K562 (cell line): ENCODE results near the gene EMC9. TPM values are rescaled to one million over a fixed set of nuclear protein-coding genes. Genes with fewer than 3 reads are reported as not detected.

Experiments
- ARID4B ChIP-seq: sonication (generic); formaldehyde crosslinking; IDR thresholded peaks from 2 replicates; pipeline ENCODE4 v1.8.0; 2022; ENCODE audit warnings: mild to moderate bottlenecking, missing genetic modification reagents
- ASH1L ChIP-seq: fragments of 450-650 bp; IDR thresholded peaks from 2 replicates; pipeline ENCODE4 v1.6.1; 2018; ENCODE audit warnings: borderline replicate concordance, mild to moderate bottlenecking, low read depth; ENCODE audit not compliant: partially characterized antibody
- CEBPB ChIP-seq: fragments of 450-650 bp; IDR thresholded peaks from 2 replicates; pipeline ENCODE4 v1.6.1; 2016; ENCODE audit warnings: missing genetic modification characterization, missing compliant biosample characterization
- CEBPZ ChIP-seq: fragments of 150-350 bp; IDR thresholded peaks from 2 replicates; pipeline ENCODE4 v1.6.1; 2014; ENCODE audit warnings: low read depth, mild to moderate bottlenecking, low read length, borderline replicate concordance
- CSDE1 ChIP-seq, 2 experiments: fragments of 450-650 bp; IDR thresholded peaks; 2 replicates each; pipeline ENCODE4 v1.6.1; 2016; ENCODE audit warnings: mild to moderate bottlenecking in 1 of 2
- HDAC1 ChIP-seq, 2 experiments: fragments of 450-650 bp; IDR thresholded peaks; 2 replicates each; pipeline ENCODE4 v1.6.1; 2016 to 2017; ENCODE audit warnings: inconsistent platforms in 1 of 2, mild to moderate bottlenecking in 1 of 2, moderate library complexity in 1 of 2
- IRF2 ChIP-seq: sonication (generic); formaldehyde crosslinking; IDR thresholded peaks from 2 replicates; pipeline ENCODE4 v1.8.1; 2022; ENCODE audit warnings: mild to moderate bottlenecking, missing genetic modification reagents
- MAZ ChIP-seq, 2 experiments: fragments of 450-650 bp in 1 of 2; sonication (generic) in 1 of 2; formaldehyde crosslinking; IDR thresholded peaks in 1 of 2; conservative IDR thresholded peaks in 1 of 2; 2 replicates each; pipeline versions ENCODE4 v1.4.0 to v1.5.0; 2020; ENCODE audit warnings: mild to moderate bottlenecking in 1 of 2, missing genetic modification reagents in 1 of 2
- NCOA4 ChIP-seq: fragments of 450-650 bp; IDR thresholded peaks from 2 replicates; pipeline ENCODE4 v1.6.1; 2018; ENCODE audit warnings: mild to moderate bottlenecking; ENCODE audit not compliant: partially characterized antibody
- SIN3B ChIP-seq: fragments of 450-650 bp; IDR thresholded peaks from 2 replicates; pipeline ENCODE4 v1.6.1; 2017; ENCODE audit warnings: low read depth, mild to moderate bottlenecking, moderate library complexity
- VEZF1 ChIP-seq: fragments of 200-800 bp; sonication (Bioruptor generic); IDR thresholded peaks from 2 replicates; pipeline ENCODE4 v1.6.1; 2017; ENCODE audit warnings: missing genetic modification characterization, missing compliant biosample characterization
- ZFP30 ChIP-seq: fragments of 250-450 bp; sonication (Bioruptor Pico); IDR thresholded peaks from 2 replicates; pipeline ENCODE4 v1.8.0; 2022; ENCODE audit warnings: moderate library complexity, mild to moderate bottlenecking, inconsistent platforms, borderline replicate concordance
- ZNF143 ChIP-seq: sonication (generic); formaldehyde crosslinking; IDR thresholded peaks from 2 replicates; pipeline ENCODE4 v1.9.0; 2022; ENCODE audit warnings: mild to moderate bottlenecking, missing genetic modification reagents
- polyA plus RNA-seq, 8 experiments: library from polyadenylated mRNA; depleted of rRNA in 4 of 8; stranded (reverse) in 5 of 8; unstranded in 3 of 8; fragments of >200 nt; fragmentation: Nextera tagmentation in 2 of 8; fragmentation: Illumina TruSeq in 1 of 8; extraction: Ambion mirVana in 2 of 8; extraction: Trizol in 1 of 8; gene quantifications; 2 replicates each; pipeline versions ENCODE4 v1.2.1 to v1.2.3, GENCODE V29; 2011 to 2014; ENCODE audit warnings: inconsistent platforms in 1 of 8, missing spikeins in 1 of 8
- total RNA-seq, 7 experiments: library from RNA; depleted of rRNA in 6 of 7; stranded (reverse); fragments of >200 nt in 6 of 7; fragmentation: Illumina TruSeq in 2 of 7; extraction: Trizol in 2 of 7; gene quantifications; 2 replicates each; pipeline versions ENCODE4 v1.2.1 to v1.2.3, GENCODE V29; 2011 to 2021; ENCODE audit warnings: low replicate concordance in 1 of 7
- TF ChIP-seq, protein P1 (sequence below), 2 experiments: IDR thresholded peaks; 2 replicates each; pipeline ENCODE4 v1.6.1; 2012; ENCODE audit warnings: improper control_type of control experiment in 2 of 2, low read depth in 2 of 2, low read length in 2 of 2, borderline replicate concordance in 1 of 2

Gene EMC9
- total and polyA plus RNA-seq, 9 of the 15 experiments (the other 6 are each of a cell fraction or from before 2014, with no cell fraction given) = 3.1 to 13.2 (median 7.8) TPM

- TF ChIP-seq ARID4B (peak; percentile 88), VEZF1 (CRISPR knock-in tag) (peak; percentile 83), ASH1L (no peak), CSDE1 (IDR thresholded peaks at IDR 0.05) (no peak), ZNF143 (CRISPR knock-in tag) (no peak), HDAC1 (IDR thresholded peaks at IDR 0.05) (peak in 1 of 2 experiments; percentile 41; a peak in 2 of 4 replicates), IRF2 (CRISPR knock-in tag) (peak; percentile 96), CEBPZ (no peak), CEBPB (no peak), SIN3B (0 out of 2 replicates have a peak, but pooled peaks have one; percentile 36), NCOA4 (no peak), ZFP30 (CRISPR knock-in tag) (no peak), MAZ (CRISPR knock-in tag; conservative IDR thresholded peaks at IDR 0.05 in 1 of 2, IDR thresholded peaks at IDR 0.05 in 1 of 2) (peak in 1 of 2 experiments; percentile 85)
- TF ChIP-seq, protein P1, sequence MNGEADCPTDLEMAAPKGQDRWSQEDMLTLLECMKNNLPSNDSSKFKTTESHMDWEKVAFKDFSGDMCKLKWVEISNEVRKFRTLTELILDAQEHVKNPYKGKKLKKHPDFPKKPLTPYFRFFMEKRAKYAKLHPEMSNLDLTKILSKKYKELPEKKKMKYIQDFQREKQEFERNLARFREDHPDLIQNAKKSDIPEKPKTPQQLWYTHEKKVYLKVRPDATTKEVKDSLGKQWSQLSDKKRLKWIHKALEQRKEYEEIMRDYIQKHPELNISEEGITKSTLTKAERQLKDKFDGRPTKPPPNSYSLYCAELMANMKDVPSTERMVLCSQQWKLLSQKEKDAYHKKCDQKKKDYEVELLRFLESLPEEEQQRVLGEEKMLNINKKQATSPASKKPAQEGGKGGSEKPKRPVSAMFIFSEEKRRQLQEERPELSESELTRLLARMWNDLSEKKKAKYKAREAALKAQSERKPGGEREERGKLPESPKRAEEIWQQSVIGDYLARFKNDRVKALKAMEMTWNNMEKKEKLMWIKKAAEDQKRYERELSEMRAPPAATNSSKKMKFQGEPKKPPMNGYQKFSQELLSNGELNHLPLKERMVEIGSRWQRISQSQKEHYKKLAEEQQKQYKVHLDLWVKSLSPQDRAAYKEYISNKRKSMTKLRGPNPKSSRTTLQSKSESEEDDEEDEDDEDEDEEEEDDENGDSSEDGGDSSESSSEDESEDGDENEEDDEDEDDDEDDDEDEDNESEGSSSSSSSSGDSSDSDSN (IDR thresholded peaks at IDR 0.05; ENCODE audit: borderline replicate concordance in 1 of 2, low read depth in 2 of 2, low read length in 2 of 2) = peak; percentile 68 to 90; a peak in 2 of 4 replicates
Observed at GRCh38 chr14:24135834-24136683, 5.3 kb downstream of the EMC9 start, which contains the start of gene PSME1 (continued).
